Kidney epithelial cell (primary cell): Measurements from ENCODE around the gene NXPH4. TPM values are rescaled to one million over a fixed set of nuclear protein-coding genes. Genes with fewer than 3 reads are reported as not detected.

Experiments used
- DNase-seq: peaks from one replicate; pipeline ENCODE4 v3.0.0-alpha.2; 2010; ENCODE audit warnings: low read depth
- H3K27me3 ChIP-seq: 2 replicates; pipeline ENCODE4 v1.6.0; 2011; ENCODE audit warnings: low read length; ENCODE audit not compliant: control insufficient read depth, insufficient read depth
- H3K36me3 ChIP-seq: 2 replicates; pipeline ENCODE4 v1.5.1; 2011; ENCODE audit warnings: low read length; ENCODE audit not compliant: control insufficient read depth, insufficient read depth
- H3K4me3 ChIP-seq: 2 replicates; pipeline ENCODE4 v1.5.1; 2011; ENCODE audit warnings: low read depth, mild to moderate bottlenecking, control low read depth, low read length
- CTCF ChIP-seq: IDR thresholded peaks from 2 replicates; pipeline ENCODE4 v1.5.1; 2011; ENCODE audit warnings: mild to moderate bottlenecking, moderate library complexity, low read length, control low read depth, inconsistent platforms; ENCODE audit not compliant: insufficient read depth, poor library complexity, severe bottlenecking
- total RNA-seq: library from RNA; depleted of rRNA; stranded (reverse); fragments of >200 nt; gene quantifications from 2 replicates; pipeline ENCODE4 v1.2.3, GENCODE V29; 2015

NXPH4 gene
- total RNA-seq, 1 donor from 2014 or later, result 5.9 TPM

GRCh38 chr12:57235017-57235727, 18.6 kb downstream of the NXPH4 start:
- TF ChIP-seq CTCF, result no peak
- Histone ChIP-seq H3K27me3 (peaks cover 50% of the 10 kb centered on the region), H3K36me3 (peaks cover 1% of the 10 kb centered on the region), H3K4me3 (no peak overlapping the region)
- no peak for DNase-seq

GRCh38 chr12:57235728-57236131, 19.1 kb downstream of the NXPH4 start:
- Histone ChIP-seq H3K36me3 (peaks cover 1% of the 10 kb centered on the region), H3K27me3 (peaks cover 56% of the 10 kb centered on the region), H3K4me3 (no peak overlapping the region)
- no peak for TF ChIP-seq CTCF
- DNase-seq, result no peak

GRCh38 chr12:57236201-57236924, 19.8 kb downstream of the NXPH4 start:
- no peak overlapping the region for H3K4me3 ChIP-seq
- peaks cover 1% of the 10 kb centered on the region for H3K36me3 ChIP-seq
- H3K27me3 ChIP-seq, result peaks cover 62% of the 10 kb centered on the region
- no peak for DNase-seq
- no peak for TF ChIP-seq CTCF

- Histone ChIP-seq H3K4me3 (no peak overlapping the region), H3K36me3 (peaks cover 1% of the 10 kb centered on the region), H3K27me3 (peaks cover 69% of the 10 kb centered on the region)
- no peak for TF ChIP-seq CTCF
- DNase-seq, result no peak
Observed at GRCh38 chr12:57236925-57237595, 20.5 kb downstream of the NXPH4 start.

GRCh38 chr12:57237596-57237931, 21.0 kb downstream of the NXPH4 start:
- H3K27me3 ChIP-seq, result peaks cover 74% of the 10 kb centered on the region
- H3K36me3 ChIP-seq, result peaks cover 1% of the 10 kb centered on the region
- no peak for DNase-seq
- no peak overlapping the region for H3K4me3 ChIP-seq
- no peak for TF ChIP-seq CTCF
